NT2/D1 (cell line): ENCODE results near the gene CABP1.

Source experiments
- SUZ12 ChIP-seq: IDR thresholded peaks from 2 replicates; pipeline ENCODE4 v1.6.1; 2011; ENCODE audit not compliant: insufficient read length, insufficient read depth; ENCODE audit errors: extremely low read depth
- YY1 ChIP-seq: IDR thresholded peaks from 2 replicates; pipeline ENCODE4 v1.6.1; 2011; ENCODE audit not compliant: insufficient read length, insufficient read depth
- ZNF274 ChIP-seq: IDR thresholded peaks from 2 replicates; pipeline ENCODE4 v1.6.1; 2011; ENCODE audit warnings: mild to moderate bottlenecking, low read depth, low read length

DNA sequence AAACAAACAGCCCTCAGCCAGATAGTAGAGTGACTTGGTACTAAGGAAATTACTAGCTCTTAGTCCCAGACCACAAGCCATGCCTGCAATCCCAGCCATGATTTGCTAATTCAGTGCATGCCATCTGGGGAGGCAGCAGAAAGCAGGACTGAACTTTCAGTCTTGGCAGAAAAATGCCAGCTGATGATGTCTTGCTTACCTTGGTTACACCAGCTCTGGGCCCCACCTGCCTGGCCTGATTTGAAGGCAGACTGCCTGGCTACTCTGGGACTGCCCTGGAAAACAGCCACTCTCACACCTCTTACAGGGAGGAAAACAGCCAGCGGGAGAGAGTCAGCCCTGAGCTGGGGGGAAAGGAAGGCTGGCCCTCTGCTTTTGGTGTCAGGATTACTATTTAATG, 65.2 kb downstream of the CABP1 start:
- no peak for TF ChIP-seq YY1
- TF ChIP-seq ZNF274, result no peak
- TF ChIP-seq SUZ12, result no peak
